Ramos (cell line): ENCODE measurements around the gene NHSL2.
"Not testable (repeated sequence)": the region's sequence is repeated elsewhere in the genome, so short reads cannot be mapped to it uniquely, and the experiment has no call there.

Source experiments
- in situ Hi-C: fragments of 300-500 bp; cut with MboI; formaldehyde crosslinking; loops from one replicate; pipeline ENCODE4 v1.14.3; 2022; ENCODE audit warnings: low sequenced_read_pairs; ENCODE audit not compliant: unreplicated experiment

NHSL2 gene

DNA sequence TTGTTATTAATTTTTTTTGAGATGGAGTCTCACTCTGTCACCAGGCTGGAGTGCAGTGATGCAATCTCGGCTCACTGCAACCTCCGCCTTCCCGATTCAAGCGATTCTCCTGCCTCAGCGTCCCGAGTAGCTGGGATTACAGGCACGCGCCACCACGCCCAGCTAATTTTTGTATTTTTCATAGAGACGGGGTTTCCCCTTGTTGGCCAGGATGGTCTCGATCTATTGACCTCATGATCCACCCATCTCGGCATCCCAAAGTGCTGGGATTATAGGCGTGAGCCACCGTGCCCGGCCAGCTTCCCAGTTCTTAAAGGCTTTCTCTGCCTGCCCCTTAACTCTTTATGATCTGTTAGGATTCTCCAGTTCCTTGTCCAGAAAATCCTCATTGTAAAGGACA, 147.7 kb downstream of the NHSL2 start:
- in situ Hi-C loops: not testable (repeated sequence)

DNA sequence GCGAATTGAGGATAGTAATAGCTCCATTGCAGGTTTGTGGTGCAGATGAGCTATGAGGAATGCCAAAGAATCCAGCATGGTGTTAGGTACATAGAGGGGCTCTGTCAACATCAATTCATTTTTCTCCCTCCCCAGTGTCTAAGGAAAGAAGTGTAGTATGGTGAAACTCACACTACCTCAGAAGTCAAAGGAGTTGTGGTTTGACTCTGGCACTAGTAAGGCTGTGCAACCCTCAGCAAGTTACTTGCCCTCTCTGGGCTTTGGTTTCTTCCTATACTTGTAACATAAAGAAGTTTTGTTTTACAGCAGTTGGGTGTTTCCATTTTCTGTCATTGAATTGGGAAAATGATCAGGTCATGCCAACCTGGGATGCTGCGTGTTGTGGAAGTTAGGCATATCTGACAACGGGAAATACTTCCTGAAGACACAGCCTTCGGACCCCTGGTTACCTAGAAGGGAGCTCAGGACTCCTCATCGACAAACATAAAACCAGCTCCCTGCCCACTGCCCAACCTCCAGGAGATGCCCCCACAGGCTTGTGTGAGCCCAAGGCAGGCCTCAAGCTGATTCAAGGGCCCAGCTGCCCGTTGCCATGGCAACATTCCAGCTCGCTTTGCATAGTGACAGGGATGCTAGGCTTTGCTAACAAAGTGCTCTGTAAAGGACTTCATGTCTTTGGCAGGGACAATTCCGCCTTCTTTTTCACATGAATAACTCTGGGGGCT, 149.7 kb downstream of the NHSL2 start:
- in situ Hi-C loops: no loop called here

DNA sequence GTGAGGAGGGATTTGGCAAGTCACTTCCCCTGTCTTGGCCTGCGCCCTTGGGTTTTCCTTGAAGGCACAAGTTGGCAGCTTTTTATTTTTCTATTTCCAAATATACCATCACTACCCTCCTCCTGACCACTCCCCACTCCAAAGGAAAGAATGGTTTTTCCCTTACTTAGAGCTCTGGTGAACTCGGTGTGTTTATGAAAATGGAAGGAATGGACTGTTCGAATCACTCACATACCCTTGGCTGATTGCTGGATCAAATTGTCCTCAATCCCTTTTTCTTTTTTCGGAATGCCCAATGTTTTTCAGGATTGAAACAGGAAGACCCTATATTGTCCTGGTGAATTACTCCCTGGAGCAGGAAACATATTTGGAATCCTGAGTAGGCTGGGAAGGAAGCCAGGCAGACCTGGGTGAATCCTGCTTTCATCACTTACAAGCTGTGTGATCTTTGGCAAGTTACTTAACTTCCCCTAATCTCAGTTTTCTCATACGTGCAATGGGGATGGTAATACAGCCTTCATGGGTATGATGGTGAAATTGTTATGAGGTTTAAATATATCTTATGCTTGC, 150.4 kb downstream of the NHSL2 start:
- in situ Hi-C loops: no loop called here

DNA sequence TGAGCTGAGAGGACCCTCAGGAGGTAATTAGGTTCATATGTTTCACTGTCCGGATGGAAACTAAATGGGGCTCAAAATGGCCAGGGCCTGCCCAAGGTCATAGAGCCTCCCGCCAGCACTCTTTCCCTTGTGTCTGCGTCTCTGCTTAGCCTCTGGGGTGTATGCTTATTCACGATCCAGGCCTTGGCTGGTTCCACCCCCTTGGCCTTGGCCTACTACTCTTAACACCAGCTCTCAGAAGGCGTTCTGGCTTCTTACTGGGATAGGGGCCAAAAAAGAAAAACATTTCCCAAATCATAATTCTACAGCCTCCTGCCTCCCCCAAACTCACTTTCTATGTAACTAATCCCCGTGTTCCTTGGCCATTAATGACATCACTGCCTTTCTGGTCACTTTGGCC, 152.3 kb downstream of the NHSL2 start:
- in situ Hi-C loops: no loop called here

DNA sequence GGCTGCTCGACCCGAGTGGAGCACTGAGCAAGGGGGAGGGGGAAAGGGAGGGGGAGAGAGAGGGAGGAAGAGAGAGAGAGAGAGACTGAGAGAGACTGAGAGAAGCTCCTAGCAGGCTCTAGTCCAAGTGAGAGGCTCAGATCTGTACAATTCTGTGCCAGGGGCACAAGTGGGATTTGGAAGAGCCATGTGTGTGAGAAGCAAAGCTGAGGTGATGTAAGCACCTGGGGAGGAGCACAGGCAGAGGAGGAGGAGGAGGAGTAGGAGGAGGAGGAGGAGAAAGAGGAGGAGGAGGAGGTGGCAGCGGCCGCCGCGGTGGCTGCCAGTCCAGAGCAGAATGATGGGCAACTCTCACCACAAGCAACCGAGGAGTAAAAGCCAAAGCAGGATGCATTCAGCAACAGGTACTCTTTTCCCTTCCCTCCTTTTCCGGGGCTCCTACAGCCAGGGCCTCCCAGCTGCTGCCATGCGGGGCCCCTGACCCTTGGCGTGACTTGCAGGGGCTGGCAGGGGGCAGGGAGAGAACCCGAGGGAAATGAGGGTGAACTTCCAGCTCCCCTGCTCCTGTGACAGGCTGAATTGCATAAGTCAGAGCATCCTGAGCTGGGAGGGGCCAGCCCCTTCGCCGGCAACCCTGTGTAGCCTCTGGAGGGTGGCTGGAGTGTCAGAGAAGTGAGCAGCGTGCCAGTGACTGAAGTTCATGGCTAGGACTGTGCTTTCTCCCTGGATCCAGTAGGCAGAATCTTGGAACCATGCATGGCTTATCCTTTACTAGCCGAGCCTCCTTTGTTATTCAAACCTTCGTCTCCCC, 158.9 kb downstream of the NHSL2 start:
- in situ Hi-C loops: no loop called here

DNA sequence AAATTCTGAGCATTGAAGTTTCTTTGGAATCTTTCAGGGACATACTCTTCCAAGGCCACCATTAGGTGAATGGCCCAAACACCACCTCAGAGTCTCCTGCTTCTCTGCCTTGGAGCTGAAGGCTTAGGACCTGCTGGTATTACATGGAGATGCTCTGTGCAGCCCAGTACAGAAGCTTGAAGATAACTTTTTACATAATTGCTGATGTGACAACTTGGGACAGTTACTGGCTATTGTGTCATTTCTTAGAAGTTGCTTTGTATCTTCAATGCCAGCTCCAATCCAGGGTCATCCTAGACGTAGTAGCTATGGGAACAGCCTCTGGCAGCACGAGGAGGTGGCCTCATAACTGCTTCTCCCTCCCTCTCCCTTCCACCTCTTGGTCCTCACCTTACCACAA, 160.6 kb downstream of the NHSL2 start:
- in situ Hi-C loops: no loop called here

DNA sequence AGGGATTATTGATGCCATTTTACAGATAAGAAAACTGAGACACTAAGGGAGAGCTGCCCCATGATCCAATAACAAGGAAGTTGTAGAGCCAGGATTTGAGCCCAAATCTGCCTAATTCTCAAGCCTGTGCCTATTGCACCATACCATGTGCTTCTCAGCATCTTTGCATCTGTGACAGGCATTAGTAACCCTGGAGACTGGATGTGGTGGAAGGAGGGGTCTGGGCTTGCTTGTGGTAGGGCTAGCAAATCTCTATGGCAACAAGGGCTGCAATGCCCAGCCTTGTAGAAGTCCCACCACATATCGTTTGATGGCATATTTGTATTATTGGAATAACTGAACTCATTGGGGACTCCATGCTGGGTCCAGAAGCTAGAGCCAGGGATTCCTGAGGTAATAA, 163.0 kb downstream of the NHSL2 start:
- in situ Hi-C loops: no loop called here

DNA sequence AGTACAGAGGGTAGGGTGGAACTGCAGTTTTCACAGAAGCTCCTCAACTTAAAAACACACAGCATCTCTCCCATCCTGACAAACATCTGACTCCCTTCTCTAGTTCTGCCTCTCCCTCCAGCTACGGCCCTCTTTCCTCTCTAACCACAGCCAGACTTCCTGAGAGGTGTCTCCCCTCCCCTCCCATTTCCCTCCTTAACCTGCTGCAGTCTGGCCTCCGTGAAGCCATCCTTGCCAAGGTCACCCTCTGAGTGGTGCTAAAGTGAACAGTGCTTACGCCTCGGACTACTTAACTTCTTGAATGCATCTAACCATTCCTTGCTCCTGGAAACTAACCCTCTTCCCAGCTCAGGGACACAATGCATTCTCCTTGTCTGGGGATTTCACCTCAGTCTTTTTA, 167.8 kb downstream of the NHSL2 start:
- in situ Hi-C loops: no loop called here

DNA sequence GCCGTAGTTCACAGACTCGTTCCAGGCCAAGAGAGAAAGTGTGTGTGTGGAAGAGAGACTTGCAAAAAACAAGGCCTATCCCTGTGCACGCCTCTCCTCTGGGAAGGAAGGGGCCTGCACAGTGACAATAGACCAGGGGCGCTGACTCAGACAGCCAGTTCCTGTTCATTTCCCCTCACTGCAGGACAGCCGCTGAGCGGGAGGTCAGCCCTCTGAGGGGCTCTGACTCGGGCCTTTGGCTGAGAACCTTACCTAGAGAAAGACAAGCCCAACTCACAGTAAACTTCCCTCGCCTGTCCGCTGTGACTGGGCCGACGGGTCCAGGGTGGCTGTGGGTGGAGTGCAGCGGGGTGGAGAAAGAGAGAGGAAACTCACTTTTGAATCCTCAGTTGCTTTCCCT, 169.0 kb downstream of the NHSL2 start:
- in situ Hi-C loops: no loop called here

DNA sequence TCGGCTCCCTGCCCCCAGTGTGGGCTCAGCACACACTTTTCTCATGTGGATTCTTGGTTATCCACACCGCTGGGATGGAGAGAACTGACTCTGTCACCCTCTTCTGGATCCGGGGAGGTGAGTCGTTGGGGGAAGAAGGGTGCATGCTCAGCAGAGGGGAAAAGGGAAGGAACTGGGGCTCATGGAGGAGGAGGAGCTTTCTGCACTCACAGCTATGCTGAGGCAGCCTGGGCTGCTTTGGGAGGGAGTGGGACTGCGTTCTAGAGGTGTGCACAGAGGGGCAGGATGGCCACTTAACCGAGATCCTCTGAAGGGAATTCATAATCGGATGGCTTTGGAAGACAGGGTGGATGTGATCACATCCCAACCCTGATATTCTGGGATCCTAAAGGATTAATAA, 169.5 kb downstream of the NHSL2 start:
- in situ Hi-C loops: no loop called here

DNA sequence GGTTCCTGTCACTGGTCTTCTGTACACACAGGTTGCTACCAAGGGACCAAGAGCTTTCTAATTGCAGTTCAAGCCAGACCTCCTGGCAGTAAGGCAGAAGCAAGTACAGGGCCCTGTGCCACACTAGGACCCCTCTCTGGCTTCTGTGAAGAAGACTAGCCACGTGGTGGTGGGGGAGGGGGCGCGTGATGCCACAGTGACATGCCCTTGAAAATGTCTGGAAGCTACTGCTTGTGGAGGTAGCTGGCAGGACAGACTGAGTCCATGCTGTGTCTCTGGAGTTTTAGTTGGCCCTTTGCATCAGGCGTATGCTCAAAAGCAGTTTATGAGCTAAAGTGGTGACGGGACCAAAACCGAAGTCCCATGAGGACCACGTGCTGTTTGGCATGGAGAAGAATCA, 170.2 kb downstream of the NHSL2 start:
- in situ Hi-C loops: no loop called here

DNA sequence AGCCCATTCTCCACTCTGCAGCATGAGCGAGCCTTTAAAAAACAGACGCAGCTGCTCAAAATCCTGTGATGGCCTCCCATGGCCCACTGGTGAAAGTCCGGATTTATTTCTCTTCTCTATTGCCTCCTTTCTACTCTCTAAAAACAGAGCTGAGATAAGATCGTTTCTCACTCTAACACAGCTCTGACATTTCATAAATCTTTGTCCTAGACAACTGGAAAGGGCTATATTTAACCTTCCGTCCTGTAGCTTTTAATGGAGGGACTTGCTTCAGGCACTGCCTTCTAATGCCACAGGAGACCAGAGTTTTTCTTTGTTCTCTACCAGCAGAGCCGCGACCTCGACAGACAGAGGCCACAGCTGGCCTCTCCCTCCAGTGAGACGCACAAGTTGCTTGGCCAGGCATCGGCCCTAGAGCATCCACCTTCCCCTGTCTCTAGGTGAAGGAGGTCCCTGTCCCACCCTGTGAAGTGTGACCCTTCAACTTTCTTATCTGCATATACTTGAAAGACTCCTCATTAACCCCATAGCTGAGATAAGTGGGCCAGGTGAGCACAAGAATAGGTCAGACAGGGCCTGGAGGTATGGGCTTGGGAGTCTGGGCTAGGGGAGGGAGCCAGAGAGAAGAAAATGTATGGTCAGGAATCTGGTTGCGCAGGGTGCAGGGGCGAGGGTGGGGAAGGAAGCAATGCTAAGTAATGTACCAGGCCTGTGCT, 171.1 kb downstream of the NHSL2 start:
- in situ Hi-C loops: no loop called here

DNA sequence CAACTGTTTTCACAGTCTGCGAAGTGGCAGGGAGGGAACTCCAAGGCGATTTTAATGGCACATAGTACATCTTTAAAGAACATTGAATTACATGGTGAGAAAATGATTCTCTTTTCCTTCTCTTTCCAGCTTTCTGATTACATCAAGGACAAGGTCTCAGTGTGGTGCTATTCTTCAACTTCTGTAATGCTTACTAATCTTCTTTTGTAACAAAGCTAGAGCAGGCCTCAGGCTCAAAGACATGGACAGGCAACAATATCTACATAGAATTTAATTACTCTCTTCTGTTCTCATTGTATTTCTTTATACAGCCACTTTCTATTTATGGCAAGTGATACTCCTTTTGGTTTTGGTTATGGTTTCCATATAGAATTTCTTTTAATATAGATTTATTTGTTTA, 172.6 kb downstream of the NHSL2 start:
- in situ Hi-C loops: no loop called here

DNA sequence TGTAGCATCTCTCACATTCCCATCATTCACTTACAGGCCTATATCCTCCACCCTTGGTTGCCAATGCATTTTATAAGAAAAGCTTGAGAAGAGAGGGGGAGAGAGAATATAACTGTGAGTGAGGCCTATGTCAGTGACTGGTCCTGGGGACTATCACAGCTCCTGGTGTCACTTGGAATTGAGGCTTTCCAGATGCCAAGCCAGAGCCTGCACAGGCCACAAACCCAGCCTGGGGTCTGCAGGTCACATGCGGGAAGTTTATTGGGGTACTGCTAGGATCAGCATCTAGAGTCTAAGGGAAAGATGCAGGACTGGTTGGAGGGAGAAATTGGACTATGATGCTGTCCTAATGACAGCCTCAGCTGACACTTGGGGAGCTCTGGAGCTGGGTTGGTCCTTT, 173.5 kb downstream of the NHSL2 start:
- in situ Hi-C loops: no loop called here

DNA sequence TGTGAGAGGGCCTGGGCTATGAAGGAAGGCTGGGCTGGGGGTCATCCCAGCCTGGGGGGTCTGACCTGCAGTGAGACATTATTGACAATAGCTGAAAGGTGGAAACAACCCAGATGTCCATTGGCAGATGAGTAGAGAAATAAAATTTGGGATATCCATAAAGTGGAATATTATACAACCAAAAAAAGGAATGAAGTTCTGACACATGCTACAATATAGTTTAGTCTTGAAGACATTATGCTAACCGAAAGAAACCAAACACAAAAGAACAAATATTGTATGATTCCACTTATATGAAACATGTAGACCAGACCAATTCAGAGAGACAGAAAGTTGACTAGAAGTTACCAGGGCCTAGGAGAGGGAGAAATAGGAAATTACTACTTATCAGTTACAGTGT, 176.3 kb downstream of the NHSL2 start:
- in situ Hi-C loops: no loop called here

DNA sequence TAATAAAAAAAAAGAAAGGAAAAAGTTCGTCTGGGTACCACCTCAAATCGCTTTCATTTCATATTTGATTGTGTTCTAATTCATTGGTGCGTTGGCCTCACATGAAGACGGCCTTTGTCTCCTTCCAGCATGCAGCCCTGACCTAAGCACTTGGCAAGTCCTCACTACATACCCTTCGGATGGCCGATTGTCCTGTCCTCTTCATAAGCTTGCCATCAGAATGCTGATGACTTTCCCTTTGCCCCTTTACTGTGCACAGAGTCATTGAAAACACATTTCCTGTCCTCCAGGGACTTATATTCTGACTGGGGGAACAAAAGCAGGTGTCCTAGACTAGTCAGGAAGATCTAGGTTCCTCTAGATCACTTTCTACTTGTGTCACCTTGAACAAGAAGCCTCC, 178.1 kb downstream of the NHSL2 start:
- in situ Hi-C loops: no loop called here

DNA sequence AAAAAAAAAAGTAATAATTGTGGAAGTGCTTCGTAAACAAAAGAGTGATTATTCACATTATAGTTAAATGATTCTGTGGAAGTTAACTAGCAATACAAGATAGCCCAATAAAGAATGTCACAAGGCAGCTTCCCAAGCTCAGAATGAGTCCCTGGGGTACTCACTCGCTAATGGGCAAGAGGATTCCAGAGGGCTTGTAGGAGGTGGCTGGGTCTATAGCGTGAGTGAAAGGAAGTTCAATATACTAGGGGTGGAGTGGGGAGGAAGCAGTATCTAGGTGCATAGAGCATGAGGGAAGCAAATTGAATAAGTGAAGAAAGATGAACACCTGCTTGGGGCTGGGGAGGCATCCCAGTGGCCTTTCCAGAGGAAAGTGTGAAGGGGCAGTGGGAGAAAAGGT, 178.6 kb downstream of the NHSL2 start:
- in situ Hi-C loops: no loop called here

DNA sequence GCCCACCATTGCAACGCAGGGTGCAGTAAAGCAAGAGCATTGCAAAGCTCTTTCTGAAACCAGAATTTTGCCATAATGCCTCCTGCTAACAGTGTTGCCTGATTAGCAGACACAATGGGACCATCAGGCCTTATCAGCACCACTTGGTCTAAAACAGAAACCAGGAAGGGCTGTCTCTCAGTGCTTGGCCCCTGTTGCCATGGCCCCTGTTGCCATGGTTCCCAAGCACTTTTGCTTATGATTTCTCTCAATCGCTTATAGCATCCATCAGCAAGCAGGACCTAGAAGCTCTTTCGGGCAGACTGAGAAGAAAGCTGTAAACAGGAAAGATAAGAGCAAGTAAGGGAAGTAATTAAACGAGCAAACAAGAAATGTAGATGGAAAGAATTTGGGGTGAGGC, 184.2 kb downstream of the NHSL2 start:
- in situ Hi-C loops: no loop called here

DNA sequence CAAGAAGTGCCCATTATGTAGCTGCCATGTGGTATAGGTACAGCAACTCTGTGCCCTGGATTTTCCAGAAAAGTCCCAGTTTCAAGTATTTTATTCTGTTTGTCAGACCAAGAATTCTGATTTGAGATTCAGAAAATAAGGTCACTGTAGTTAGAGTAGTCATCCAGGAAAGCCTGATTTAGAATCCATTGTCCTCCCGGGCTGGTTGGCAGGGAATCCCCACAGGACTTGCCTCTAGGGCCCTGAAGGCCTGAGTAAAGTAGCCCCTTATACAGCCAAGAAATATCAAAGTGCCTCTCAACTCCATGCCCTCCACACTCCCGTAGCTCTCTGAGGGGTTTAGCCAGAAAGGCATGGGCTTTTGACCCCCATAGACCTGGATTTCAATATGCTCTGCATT, 184.7 kb downstream of the NHSL2 start:
- in situ Hi-C loops: no loop called here

DNA sequence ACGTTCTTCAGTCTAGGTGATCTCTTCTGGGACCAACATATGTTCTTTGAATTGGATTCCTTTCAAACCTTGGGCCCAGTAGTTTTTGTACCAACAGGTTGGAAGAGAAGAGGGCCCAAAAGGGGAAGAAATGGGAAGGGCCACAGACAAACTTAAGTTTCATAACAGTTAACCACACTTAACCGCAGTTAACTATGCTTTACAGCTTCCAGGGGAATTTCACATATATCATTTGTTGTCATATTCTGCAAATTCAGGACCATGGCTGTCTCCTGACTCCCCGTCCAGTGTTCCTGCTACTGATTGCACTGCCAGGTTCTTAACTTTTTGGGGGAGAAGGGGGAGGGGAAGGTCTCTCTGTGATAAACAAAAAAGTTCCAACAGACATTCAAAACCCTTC, 186.5 kb downstream of the NHSL2 start:
- in situ Hi-C loops: no loop called here
